WTC11 (cell line): ENCODE data around the gene PDZD2. TPM values are rescaled to one million over a fixed set of nuclear protein-coding genes. Genes with fewer than 3 reads are reported as not detected.

Source experiments
- ATAC-seq: fragments of 200-7000 bp; cut with Tn5 transposase; 2 replicates; pipeline ENCODE4 v1.10.0; 2021; ENCODE audit warnings: mild to moderate bottlenecking, moderate library complexity
- CTCF ChIA-PET: fragments of 300-600 bp; sonication (Branson Sonifier 250); formaldehyde crosslinking; loops from one replicate; lab custom pipeline; 2021; ENCODE audit warnings: antibody characterized with exemption; lab: Charles Lee
- POLR2A ChIA-PET: fragments of 350-600 bp; sonication (Branson Sonifier 250); formaldehyde crosslinking; loops from one replicate; lab custom pipeline; 2021; ENCODE audit warnings: antibody characterized with exemption; lab: Charles Lee
- DNase-seq: peaks from one replicate; pipeline ENCODE4 v3.0.0; 2021; ENCODE audit warnings: low spot score
- H3K27ac Mint-ChIP-seq: 2 replicates; pipeline ENCODE4 v1.8.0; 2021; ENCODE audit warnings: mixed read lengths
- H3K27me3 Mint-ChIP-seq: 2 replicates; pipeline ENCODE4 v1.8.0; 2021; ENCODE audit warnings: low read depth, mild to moderate bottlenecking, moderate library complexity, mixed read lengths
- H3K36me3 Mint-ChIP-seq: 2 replicates; pipeline ENCODE4 v1.8.0; 2021; ENCODE audit warnings: mixed read lengths
- H3K4me1 Mint-ChIP-seq: 2 replicates; pipeline ENCODE4 v1.8.0; 2022; ENCODE audit warnings: mixed read lengths
- H3K4me3 Mint-ChIP-seq: 2 replicates; pipeline ENCODE4 v1.8.0; 2021; ENCODE audit warnings: mild to moderate bottlenecking, moderate library complexity, mixed read lengths
- H3K9me3 Mint-ChIP-seq: 2 replicates; pipeline ENCODE4 v1.8.0; 2021; ENCODE audit warnings: mixed read lengths
- AFF4 ChIP-seq: sonication (generic); formaldehyde crosslinking; IDR thresholded peaks from 2 replicates; pipeline ENCODE4 v1.8.1; 2023; ENCODE audit warnings: mild to moderate bottlenecking, missing genetic modification reagents, borderline replicate concordance
- ARID4B ChIP-seq: sonication (generic); formaldehyde crosslinking; IDR thresholded peaks from 2 replicates; pipeline ENCODE4 v1.8.0; 2023; ENCODE audit warnings: missing genetic modification reagents, mild to moderate bottlenecking, borderline replicate concordance
- CBFB ChIP-seq: sonication (generic); formaldehyde crosslinking; IDR thresholded peaks from 2 replicates; pipeline ENCODE4 v1.8.1; 2022; ENCODE audit warnings: mild to moderate bottlenecking, low read depth, missing genetic modification reagents
- CDX4 ChIP-seq: fragments of 250-450 bp; sonication (Bioruptor Pico); IDR thresholded peaks from 2 replicates; pipeline ENCODE4 v1.9.0; 2021; ENCODE audit warnings: moderate library complexity, mild to moderate bottlenecking, inconsistent platforms, borderline replicate concordance
- CREB1 ChIP-seq: sonication (generic); formaldehyde crosslinking; IDR thresholded peaks from 2 replicates; pipeline ENCODE4 v1.8.0; 2023; ENCODE audit warnings: mild to moderate bottlenecking, missing genetic modification reagents
- CTCF ChIP-seq: fragments of 200-600 bp; IDR thresholded peaks from 2 replicates; pipeline ENCODE4 v1.8.0; 2022; ENCODE audit warnings: antibody characterized with exemption
- IRF2 ChIP-seq: sonication (generic); formaldehyde crosslinking; IDR thresholded peaks from 2 replicates; pipeline ENCODE4 v1.8.0; 2022; ENCODE audit warnings: low read depth, missing genetic modification reagents, borderline replicate concordance
- JUN ChIP-seq: sonication (generic); formaldehyde crosslinking; IDR thresholded peaks from 2 replicates; pipeline ENCODE4 v1.8.0; 2023; ENCODE audit warnings: mild to moderate bottlenecking, missing genetic modification reagents
- MAX ChIP-seq: sonication (generic); formaldehyde crosslinking; IDR thresholded peaks from 2 replicates; pipeline ENCODE4 v1.8.0; 2022; ENCODE audit warnings: mild to moderate bottlenecking, missing genetic modification reagents
- NR3C1 ChIP-seq: sonication (generic); formaldehyde crosslinking; conservative IDR thresholded peaks from 2 replicates; pipeline ENCODE4 v1.8.1; 2023; ENCODE audit warnings: low read depth, mild to moderate bottlenecking, missing genetic modification reagents
- SMAD4 ChIP-seq: sonication (generic); formaldehyde crosslinking; IDR thresholded peaks from 2 replicates; pipeline ENCODE4 v1.8.0; 2022; ENCODE audit warnings: mild to moderate bottlenecking, missing genetic modification reagents
- SP1 ChIP-seq: sonication (generic); formaldehyde crosslinking; conservative IDR thresholded peaks from 2 replicates; pipeline ENCODE4 v1.8.1; 2022; ENCODE audit warnings: missing genetic modification reagents
- TCF7 ChIP-seq: sonication (generic); formaldehyde crosslinking; IDR thresholded peaks from 2 replicates; pipeline ENCODE4 v1.8.0; 2022; ENCODE audit warnings: mild to moderate bottlenecking, low read depth, missing genetic modification reagents, moderate library complexity
- TEAD1 ChIP-seq: sonication (generic); formaldehyde crosslinking; IDR thresholded peaks from 2 replicates; pipeline ENCODE4 v1.8.0; 2022; ENCODE audit warnings: mild to moderate bottlenecking, missing genetic modification reagents
- ZBTB21 ChIP-seq: sonication (generic); formaldehyde crosslinking; IDR thresholded peaks from 2 replicates; pipeline ENCODE4 v1.8.1; 2023; ENCODE audit warnings: mild to moderate bottlenecking, missing genetic modification reagents, borderline replicate concordance
- ZNF232 ChIP-seq: sonication (generic); formaldehyde crosslinking; IDR thresholded peaks from 2 replicates; pipeline ENCODE4 v1.8.0; 2022; ENCODE audit warnings: mild to moderate bottlenecking, missing genetic modification reagents
- ZNF317 ChIP-seq: sonication (generic); formaldehyde crosslinking; IDR thresholded peaks from 2 replicates; pipeline ENCODE4 v1.8.1; 2023; ENCODE audit warnings: low read depth, mild to moderate bottlenecking, moderate library complexity, missing genetic modification reagents, borderline replicate concordance
- ZNF423 ChIP-seq: fragments of 250-450 bp; sonication (Bioruptor Pico); IDR thresholded peaks from 2 replicates; pipeline ENCODE4 v2.1.2; 2022; ENCODE audit warnings: mild to moderate bottlenecking, moderate library complexity
- ZNF512 ChIP-seq: sonication (generic); formaldehyde crosslinking; IDR thresholded peaks from 2 replicates; pipeline ENCODE4 v1.8.1; 2022; ENCODE audit warnings: missing genetic modification reagents, borderline replicate concordance
- total RNA-seq: library from RNA; stranded (reverse); gene quantifications from 3 replicates; pipeline ENCODE4 v1.2.3, GENCODE V29; 2021

Gene PDZD2
- total RNA-seq, 1 experiment from 2014 or later = 11.4 TPM

GRCh38 chr5:32001284-32001683 is 362.4 kb downstream of the PDZD2 start:
- no peak for TF ChIP-seq TEAD1 (CRISPR knock-in tag)
- TF ChIP-seq JUN (CRISPR knock-in tag) = no peak
- TF ChIP-seq ZNF232 (CRISPR knock-in tag) = no peak
- TF ChIP-seq ZNF317 (CRISPR knock-in tag) = no peak
- no peak for TF ChIP-seq CTCF
- TF ChIP-seq SP1 (CRISPR knock-in tag) = no peak
- TF ChIP-seq SMAD4 (CRISPR knock-in tag) = no peak
- no peak for TF ChIP-seq ZNF423 (CRISPR knock-in tag)
- no peak for TF ChIP-seq NR3C1 (CRISPR knock-in tag)
- TF ChIP-seq CBFB = no peak
- no peak for TF ChIP-seq TCF7 (CRISPR knock-in tag)
- Mint-ChIP-seq H3K4me1 (peaks cover 13% of the 10 kb centered on the region), H3K27ac (no peak overlapping the region; the same call in 1 of the 2 replicates), H3K4me3 (no peak overlapping the region), H3K36me3 (peaks cover 7% of the 10 kb centered on the region), H3K27me3 (no peaks in the 10 kb centered on the region), H3K9me3 (no peaks in the 10 kb centered on the region)
- CTCF ChIA-PET = interaction anchor here (0.6 to 1.1 kb wide), 6 partner anchors 9 to 243 kb away, joined by 3 to 7 read pairs (median 4); no protein-coding TSS in a partner anchor
- no peak for ATAC-seq
- DNase-seq = no peak
- POLR2A ChIA-PET = no interaction called here

- H3K27me3 Mint-ChIP-seq = no peaks in the 10 kb centered on the region
- H3K4me3 Mint-ChIP-seq = no peak overlapping the region
- ATAC-seq = no peak
- DNase-seq = no peak
- H3K27ac Mint-ChIP-seq = peak overlapping the region; percentile 30; the same call in 1 of the 2 replicates
- no peaks in the 10 kb centered on the region for H3K9me3 Mint-ChIP-seq
- H3K36me3 Mint-ChIP-seq = peaks cover 7% of the 10 kb centered on the region
- TF ChIP-seq AFF4 (CRISPR knock-in tag) (no peak), ZNF512 (CRISPR knock-in tag) (no peak), CREB1 (CRISPR knock-in tag) (no peak), MAX (CRISPR knock-in tag) (no peak), IRF2 (CRISPR knock-in tag) (no peak), ZNF317 (CRISPR knock-in tag) (no peak), ZNF232 (CRISPR knock-in tag) (no peak), CDX4 (no peak), ARID4B (no peak), ZBTB21 (CRISPR knock-in tag) (no peak), TCF7 (CRISPR knock-in tag) (no peak)
- TF ChIP-seq, all 79 proteins: peak for 0
- peaks cover 13% of the 10 kb centered on the region for H3K4me1 Mint-ChIP-seq
- ChIA-PET CTCF (interaction anchor here (0.6 to 1.1 kb wide), 6 partner anchors 9 to 242 kb away, joined by 3 to 7 read pairs (median 4); no protein-coding TSS in a partner anchor), POLR2A (no interaction called here)
These were observed 362.8 kb downstream of the PDZD2 start for GRCh38 chr5:32001707-32002106.
